HFFc6 (cell line): ENCODE measurements around the gene KSR2. TPM values are rescaled to one million over a fixed set of nuclear protein-coding genes. Genes with fewer than 3 reads are reported as not detected.

Experiments
- DNase-seq: peaks from one replicate; pipeline ENCODE4 v3.0.0-alpha.2; 2018
- H3K27ac Mint-ChIP-seq: 2 replicates; pipeline ENCODE4 v1.8.0; 2020; ENCODE audit warnings: mild to moderate bottlenecking, mixed read lengths
- H3K27me3 Mint-ChIP-seq: 2 replicates; pipeline ENCODE4 v1.8.0; 2021; ENCODE audit warnings: mild to moderate bottlenecking, moderate library complexity, mixed read lengths; ENCODE audit not compliant: insufficient read depth
- H3K36me3 Mint-ChIP-seq: 2 replicates; pipeline ENCODE4 v1.8.0; 2021; ENCODE audit warnings: low read depth, mixed read lengths
- H3K4me1 Mint-ChIP-seq: 2 replicates; pipeline ENCODE4 v1.8.0; 2020; ENCODE audit warnings: low read depth, mixed read lengths
- H3K4me3 Mint-ChIP-seq: 2 replicates; pipeline ENCODE4 v1.8.0; 2020; ENCODE audit warnings: mild to moderate bottlenecking, moderate library complexity, mixed read lengths
- H3K9me3 Mint-ChIP-seq: 2 replicates; pipeline ENCODE4 v1.8.0; 2020; ENCODE audit warnings: mild to moderate bottlenecking, mixed read lengths
- total RNA-seq, 6 experiments: library from RNA; stranded (reverse); fragmentation: NEBNext Ultra II Directional; extraction: Animal tissue kit (Norgen Biotek cat#: 25700); gene quantifications; 2 replicates in 1 of 6; 3 replicates in 5 of 6; pipeline ENCODE4 v1.2.3, GENCODE V29; 2021
- TF ChIP-seq, protein P1 (sequence below): fragments of 200-600 bp; sonication (generic); IDR thresholded peaks from 2 replicates; pipeline ENCODE4 v1.5.0; 2021; ENCODE audit warnings: antibody characterized with exemption, mild to moderate bottlenecking

The KSR2 gene
- total RNA-seq, 6 experiments from 2014 or later = 0.09 to 0.22 (median 0.12) TPM; not detected in 2

DNA sequence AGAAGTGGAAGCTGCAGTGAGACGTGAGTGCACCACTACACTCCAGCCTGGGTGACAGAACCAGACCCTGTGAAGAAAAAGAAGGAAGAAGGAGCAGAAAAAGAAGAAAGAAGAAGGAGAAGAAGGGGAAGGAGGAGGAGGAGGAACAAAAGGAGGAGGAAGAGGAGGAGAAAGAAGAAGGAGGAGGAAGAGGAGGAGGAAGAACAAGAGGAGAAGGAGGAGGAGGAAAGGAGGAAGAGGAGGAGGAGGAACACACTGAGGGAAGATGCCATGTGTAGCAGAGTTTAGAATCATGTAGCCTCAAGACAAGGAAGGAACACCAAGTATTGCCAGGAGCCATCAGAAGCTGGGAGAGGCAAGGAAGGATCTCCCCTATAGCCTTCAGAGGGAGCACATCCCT, 241.5 kb downstream of the KSR2 start:
- H3K4me1 Mint-ChIP-seq = no peaks in the 10 kb centered on the region
- peaks cover 7% of the 10 kb centered on the region for H3K27me3 Mint-ChIP-seq
- no peak overlapping the region for H3K4me3 Mint-ChIP-seq
- no peak overlapping the region for H3K27ac Mint-ChIP-seq
- no peaks in the 10 kb centered on the region for H3K36me3 Mint-ChIP-seq
- TF ChIP-seq, protein P1, sequence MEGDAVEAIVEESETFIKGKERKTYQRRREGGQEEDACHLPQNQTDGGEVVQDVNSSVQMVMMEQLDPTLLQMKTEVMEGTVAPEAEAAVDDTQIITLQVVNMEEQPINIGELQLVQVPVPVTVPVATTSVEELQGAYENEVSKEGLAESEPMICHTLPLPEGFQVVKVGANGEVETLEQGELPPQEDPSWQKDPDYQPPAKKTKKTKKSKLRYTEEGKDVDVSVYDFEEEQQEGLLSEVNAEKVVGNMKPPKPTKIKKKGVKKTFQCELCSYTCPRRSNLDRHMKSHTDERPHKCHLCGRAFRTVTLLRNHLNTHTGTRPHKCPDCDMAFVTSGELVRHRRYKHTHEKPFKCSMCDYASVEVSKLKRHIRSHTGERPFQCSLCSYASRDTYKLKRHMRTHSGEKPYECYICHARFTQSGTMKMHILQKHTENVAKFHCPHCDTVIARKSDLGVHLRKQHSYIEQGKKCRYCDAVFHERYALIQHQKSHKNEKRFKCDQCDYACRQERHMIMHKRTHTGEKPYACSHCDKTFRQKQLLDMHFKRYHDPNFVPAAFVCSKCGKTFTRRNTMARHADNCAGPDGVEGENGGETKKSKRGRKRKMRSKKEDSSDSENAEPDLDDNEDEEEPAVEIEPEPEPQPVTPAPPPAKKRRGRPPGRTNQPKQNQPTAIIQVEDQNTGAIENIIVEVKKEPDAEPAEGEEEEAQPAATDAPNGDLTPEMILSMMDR = no peak
- peaks cover 9% of the 10 kb centered on the region for H3K9me3 Mint-ChIP-seq
- no peak for DNase-seq

DNA sequence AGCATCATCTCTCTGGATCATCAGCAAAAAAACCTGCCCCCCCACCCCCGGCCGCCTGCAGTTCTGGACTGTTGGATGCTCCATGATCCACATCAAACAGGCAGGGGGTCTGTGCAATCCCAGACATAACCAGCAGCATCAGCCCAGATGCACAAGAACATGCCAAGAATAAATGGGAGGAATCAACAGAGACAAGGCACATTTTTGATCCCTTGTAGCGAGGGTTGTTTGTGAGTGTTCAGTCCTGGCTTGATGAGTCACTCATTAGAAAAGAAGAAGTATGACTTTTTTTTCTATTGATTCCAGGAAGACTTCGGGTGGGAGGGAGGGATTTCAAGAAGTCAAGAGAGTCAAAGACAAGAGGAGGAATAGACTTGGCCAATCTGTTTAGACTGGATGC, 244.2 kb downstream of the KSR2 start:
- no peaks in the 10 kb centered on the region for H3K4me1 Mint-ChIP-seq
- no peaks in the 10 kb centered on the region for H3K36me3 Mint-ChIP-seq
- H3K27ac Mint-ChIP-seq = no peak overlapping the region
- H3K4me3 Mint-ChIP-seq = no peak overlapping the region
- TF ChIP-seq, protein P1 = no peak
- peaks cover 7% of the 10 kb centered on the region for H3K27me3 Mint-ChIP-seq
- no peak for DNase-seq
- H3K9me3 Mint-ChIP-seq = peaks cover 5% of the 10 kb centered on the region; the same call in 1 of the 2 replicates

- Mint-ChIP-seq H3K27ac (no peak overlapping the region), H3K27me3 (peaks cover 4% of the 10 kb centered on the region; the same call in 1 of the 2 replicates), H3K4me3 (no peak overlapping the region), H3K36me3 (no peaks in the 10 kb centered on the region), H3K4me1 (no peaks in the 10 kb centered on the region), H3K9me3 (no peaks in the 10 kb centered on the region)
- TF ChIP-seq, protein P1 = no peak
- no peak for DNase-seq
These were observed 250.2 kb downstream of the KSR2 start for GRCh38 chr12:117718559-117718958.

- Mint-ChIP-seq H3K36me3 (no peaks in the 10 kb centered on the region), H3K4me3 (no peak overlapping the region), H3K27ac (no peak overlapping the region), H3K4me1 (no peaks in the 10 kb centered on the region), H3K27me3 (peaks cover 4% of the 10 kb centered on the region; the same call in 1 of the 2 replicates), H3K9me3 (no peaks in the 10 kb centered on the region)
- DNase-seq = peak; percentile 22
- TF ChIP-seq, protein P1 = no peak
These were observed 250.6 kb downstream of the KSR2 start for GRCh38 chr12:117718141-117718540.

DNA sequence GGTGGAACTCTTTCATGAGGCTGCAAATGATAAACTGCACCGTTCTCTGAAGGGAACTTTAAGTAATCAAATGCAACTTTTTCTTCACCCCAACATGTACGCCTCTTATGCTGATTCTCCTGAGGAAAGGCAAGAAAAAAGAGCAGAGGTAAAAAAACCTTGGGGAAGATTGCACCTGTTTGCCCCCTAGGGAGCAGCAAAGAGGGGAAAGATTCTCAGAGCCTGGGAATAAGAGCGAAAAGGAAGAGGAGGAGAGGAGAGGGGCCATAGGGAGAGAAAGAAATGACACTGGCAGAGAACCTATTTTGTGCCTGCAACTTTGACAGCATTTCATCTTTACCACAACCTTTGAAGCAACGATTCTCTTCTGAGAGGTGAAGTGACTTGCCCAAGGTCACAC, 254.6 kb downstream of the KSR2 start:
- Mint-ChIP-seq H3K4me3 (no peak overlapping the region), H3K27ac (no peak overlapping the region), H3K9me3 (peaks cover 4% of the 10 kb centered on the region; the same call in 1 of the 2 replicates), H3K36me3 (no peaks in the 10 kb centered on the region), H3K4me1 (no peaks in the 10 kb centered on the region), H3K27me3 (peaks cover 6% of the 10 kb centered on the region; the same call in 1 of the 2 replicates)
- TF ChIP-seq, protein P1 = no peak
- DNase-seq = no peak

GRCh38 chr12:117710121-117710520, 258.7 kb downstream of the KSR2 start:
- H3K4me1 Mint-ChIP-seq = no peaks in the 10 kb centered on the region
- H3K9me3 Mint-ChIP-seq = peaks cover 4% of the 10 kb centered on the region; the same call in 1 of the 2 replicates
- H3K27me3 Mint-ChIP-seq = peaks cover 8% of the 10 kb centered on the region; the same call in 1 of the 2 replicates
- H3K27ac Mint-ChIP-seq = no peak overlapping the region
- no peak overlapping the region for H3K4me3 Mint-ChIP-seq
- TF ChIP-seq, protein P1 = no peak
- DNase-seq = no peak
- H3K36me3 Mint-ChIP-seq = no peaks in the 10 kb centered on the region
